CD4-positive, alpha-beta T cell treated with Interferon gamma for 1 hour (primary cell): Measurements from ENCODE around the gene GXYLT1.
"Not testable (repeated sequence)": the region's sequence is repeated elsewhere in the genome, so short reads cannot be mapped to it uniquely, and the experiment has no call there.

Source experiments
- DNase-seq: peaks from one replicate; pipeline ENCODE4 v3.0.0-alpha.2; 2020

The GXYLT1 gene

GRCh38 chr12:42091769-42092168, 52.9 kb downstream of the GXYLT1 start:
- no peak for DNase-seq

- DNase-seq, result no peak
Measured at GRCh38 chr12:42090899-42091298, 53.8 kb downstream of the GXYLT1 start.

- no peak for DNase-seq
Measured at GRCh38 chr12:42086031-42086430, 58.6 kb downstream of the GXYLT1 start.

- no peak for DNase-seq
Measured at GRCh38 chr12:42085594-42085993, 59.1 kb downstream of the GXYLT1 start.

GRCh38 chr12:42084522-42084921, 60.2 kb downstream of the GXYLT1 start:
- DNase-seq, result no peak

- no peak for DNase-seq
Measured at GRCh38 chr12:42076976-42077375, 67.7 kb downstream of the GXYLT1 start.

GRCh38 chr12:42070036-42070435, 74.6 kb downstream of the GXYLT1 start:
- DNase-seq, result no peak

GRCh38 chr12:42059127-42059526, 85.5 kb downstream of the GXYLT1 start:
- DNase-seq, result no peak

- DNase-seq, result no peak
Measured at GRCh38 chr12:42056130-42056529, 88.5 kb downstream of the GXYLT1 start.

GRCh38 chr12:42053456-42053855, 91.2 kb downstream of the GXYLT1 start:
- DNase-seq, result no peak

- not testable (repeated sequence) for DNase-seq
Measured at GRCh38 chr12:42048980-42049379, 95.7 kb downstream of the GXYLT1 start.

- no peak for DNase-seq
Measured at GRCh38 chr12:42039577-42039976, 105.1 kb downstream of the GXYLT1 start.

- DNase-seq, result no peak
Measured at GRCh38 chr12:42039176-42039575, 105.5 kb downstream of the GXYLT1 start.

- DNase-seq, result no peak
Measured at GRCh38 chr12:42031847-42032564, 112.7 kb downstream of the GXYLT1 start.
